HG03175 (cell line): ENCODE results near the gene RIOK2.
"Not testable (repeated sequence)": the region's sequence is repeated elsewhere in the genome, so short reads cannot be mapped to it uniquely, and the experiment has no call there.

ENCODE experiments used
- ATAC-seq: cut with Tn5 transposase; IDR thresholded peaks from one replicate; pipeline ENCODE4 v1.9.1; 2021; ENCODE audit warnings: mild to moderate bottlenecking, moderate library complexity; ENCODE audit not compliant: unreplicated experiment

RIOK2 gene

DNA sequence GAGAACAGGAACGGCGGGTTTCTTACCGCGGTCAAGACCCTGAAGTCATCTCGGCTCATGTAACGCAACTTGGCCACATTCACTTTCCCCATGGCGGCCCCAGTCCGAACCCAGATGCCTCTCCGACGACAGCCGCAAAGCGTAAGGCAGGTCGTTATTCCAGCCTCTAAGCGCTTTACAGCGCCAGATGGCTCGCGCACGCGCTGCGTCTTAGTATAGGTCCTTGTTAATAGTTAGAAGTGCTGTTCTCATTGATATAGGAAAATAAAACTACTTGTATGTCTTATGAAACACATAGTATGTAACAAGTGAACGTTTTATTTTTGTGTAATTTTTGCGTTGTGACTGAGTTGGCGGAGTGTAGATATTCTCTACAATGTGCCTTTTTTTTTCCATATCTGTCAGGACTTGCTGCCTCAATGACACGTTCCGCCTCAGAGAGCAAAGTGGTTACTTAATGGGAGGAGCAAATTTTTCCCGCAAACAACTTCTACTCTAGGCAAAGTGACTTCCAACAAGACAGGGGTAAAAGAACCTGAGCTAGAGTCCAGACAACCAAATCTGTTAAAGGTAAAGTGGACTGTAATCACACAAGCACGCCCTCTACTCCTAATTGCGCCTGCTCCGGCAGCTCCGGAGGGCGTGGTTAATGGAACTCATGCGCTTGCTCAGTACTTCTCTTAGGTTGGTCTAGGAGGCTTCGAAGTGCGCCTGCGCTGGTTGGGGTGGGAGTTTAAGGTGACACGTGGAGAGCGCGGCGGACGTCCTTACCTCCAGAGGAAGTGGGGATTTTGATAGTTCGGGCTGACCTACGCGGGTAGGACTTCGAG is at the start of gene RIOK2:
Gene RIOK2 (minus strand): TSS at position 148 of the 830 bp plus-strand sequence. CDS start 56 bp downstream, at position 92.
- ATAC-seq: peak; percentile 93

GRCh38 chr5:97231025-97231636 is 48.1 kb upstream of the RIOK2 start:
- ATAC-seq: peak; percentile 88

DNA sequence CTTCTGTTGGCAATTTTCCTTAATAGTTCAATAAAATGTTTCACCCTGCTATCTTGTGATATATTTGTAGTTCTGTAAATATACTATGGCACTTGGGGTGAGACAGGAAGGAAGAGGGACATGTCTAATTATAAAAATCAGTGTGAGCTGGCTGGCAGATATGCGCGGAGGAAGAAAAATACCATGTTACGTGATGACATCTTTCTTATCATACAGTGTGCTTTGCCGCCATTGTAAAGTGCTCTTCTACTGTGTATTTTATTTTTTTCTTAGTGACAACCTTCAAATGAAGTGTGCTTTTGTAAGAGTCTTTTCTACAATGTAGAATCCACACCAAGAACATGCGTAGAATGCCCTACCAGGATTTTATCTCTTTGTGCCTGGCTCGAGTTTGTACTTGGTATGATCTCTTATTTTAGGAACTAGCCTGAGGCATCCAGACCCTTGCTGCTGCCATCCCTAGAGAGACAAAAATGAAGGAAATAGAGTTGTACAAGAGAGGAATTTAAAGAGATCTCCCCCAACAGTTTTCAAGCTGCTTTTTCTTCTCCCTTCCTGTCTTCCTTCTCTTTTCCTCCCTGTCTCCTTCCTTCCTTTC is 46.7 kb upstream of the RIOK2 start:
- no peak for ATAC-seq

GRCh38 chr5:97229196-97229595 is 46.1 kb upstream of the RIOK2 start:
- ATAC-seq: no peak

DNA sequence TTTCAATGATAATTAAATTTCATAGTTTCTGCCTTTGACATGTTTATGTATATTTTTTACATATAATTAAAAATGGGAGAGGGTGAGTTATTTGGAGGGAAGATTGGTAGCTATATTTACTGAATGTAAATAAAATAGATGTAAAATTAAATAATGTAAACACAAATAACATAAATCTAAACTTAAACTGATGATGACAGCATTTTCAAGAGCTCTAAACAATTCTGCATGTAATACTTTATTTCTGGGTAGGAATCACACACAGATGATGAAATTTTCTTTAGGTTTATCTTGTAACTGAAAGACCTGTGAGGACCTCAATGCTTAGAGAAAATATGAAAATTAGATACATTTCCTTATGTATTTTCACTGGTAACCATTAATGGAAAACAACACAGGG is 42.2 kb upstream of the RIOK2 start:
- ATAC-seq: no peak

- no peak for ATAC-seq
These were observed 41.2 kb upstream of the RIOK2 start for GRCh38 chr5:97224112-97224750.

GRCh38 chr5:97223596-97223995 is 40.5 kb upstream of the RIOK2 start:
- ATAC-seq: no peak

GRCh38 chr5:97209343-97209742 is 26.3 kb upstream of the RIOK2 start:
- ATAC-seq: no peak

GRCh38 chr5:97208714-97209113 is 25.7 kb upstream of the RIOK2 start:
- ATAC-seq: no peak

DNA sequence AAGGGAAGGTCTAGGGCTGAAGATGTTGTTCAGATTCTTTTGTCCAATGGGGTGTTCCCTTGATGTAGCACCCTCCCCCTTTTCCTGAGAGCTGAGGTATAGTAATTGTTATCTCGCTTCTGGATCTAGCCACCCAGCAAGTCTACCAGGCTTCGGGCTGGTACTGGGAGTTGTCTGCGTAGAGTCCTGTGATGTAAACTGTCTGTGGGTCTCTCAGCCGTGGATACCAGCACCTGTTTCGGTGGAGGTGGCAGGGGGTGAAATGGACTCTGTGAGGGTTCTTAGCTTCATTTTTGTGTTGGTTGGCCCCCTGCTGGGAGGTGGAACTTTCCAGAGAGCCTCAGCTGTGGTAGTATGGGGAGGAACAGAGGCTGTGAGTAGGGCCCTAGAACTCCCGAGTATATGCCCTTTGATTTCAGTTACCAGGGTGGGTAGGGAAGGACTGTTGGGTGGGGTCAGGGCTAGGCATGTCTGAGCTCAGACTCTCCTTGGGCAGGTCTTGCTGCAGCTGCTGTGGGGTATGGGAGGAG is 25.2 kb upstream of the RIOK2 start:
- no peak for ATAC-seq

DNA sequence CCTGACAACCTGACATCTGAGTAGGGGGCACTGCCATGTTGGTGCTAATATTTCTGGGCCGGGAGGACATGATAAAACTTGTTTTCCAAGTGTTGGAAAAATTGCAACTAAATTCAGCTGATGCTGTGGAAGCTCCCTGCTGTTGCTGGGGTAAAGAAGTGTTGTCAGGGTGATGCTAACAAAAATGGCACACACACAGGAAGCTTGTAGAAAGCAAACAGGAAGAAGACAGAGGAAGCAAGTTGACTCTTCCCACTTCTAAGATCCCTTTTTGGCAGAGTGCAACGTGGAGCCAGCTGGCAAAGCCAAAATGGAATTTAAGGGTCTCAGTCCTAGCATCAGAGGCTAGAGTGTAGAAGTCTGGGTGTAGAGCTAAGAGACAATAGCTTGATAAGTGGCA is 11.3 kb upstream of the RIOK2 start:
- no peak for ATAC-seq

GRCh38 chr5:97193355-97193688 is 10.3 kb upstream of the RIOK2 start:
- ATAC-seq: no peak

GRCh38 chr5:97192580-97193354 is 9.7 kb upstream of the RIOK2 start:
- ATAC-seq: peak; percentile 84

GRCh38 chr5:97191893-97192292 is 8.8 kb upstream of the RIOK2 start:
- no peak for ATAC-seq

GRCh38 chr5:97189523-97189922 is 6.5 kb upstream of the RIOK2 start:
- ATAC-seq: not testable (repeated sequence)

- no peak for ATAC-seq
These were observed 825 bp upstream of the RIOK2 start for GRCh38 chr5:97183930-97184213.

DNA sequence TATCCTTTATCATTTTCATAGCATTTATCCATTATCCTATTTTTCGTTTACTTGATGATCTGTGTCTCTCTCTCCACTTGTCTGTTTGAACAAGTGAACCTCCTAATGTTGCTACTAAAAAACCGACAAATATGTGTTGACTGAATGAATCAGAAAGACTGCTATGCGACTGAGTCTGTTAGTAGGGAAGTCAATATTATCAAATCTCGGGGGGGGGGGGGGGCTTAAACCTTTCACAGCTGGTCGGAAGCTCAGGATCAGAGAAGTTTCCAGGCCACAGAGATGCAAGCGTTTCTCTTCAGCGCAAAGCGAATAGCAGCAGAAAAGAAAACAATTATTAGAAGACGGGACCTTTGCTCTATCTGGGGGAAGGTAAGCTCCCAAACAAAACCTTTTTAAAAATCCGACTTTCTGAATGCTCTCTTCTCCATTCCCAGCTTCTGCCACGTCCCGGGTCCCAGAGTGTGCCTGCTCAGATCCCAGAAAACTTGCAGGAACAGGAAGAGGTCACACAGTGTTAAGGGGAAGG is 412 bp downstream of the RIOK2 start:
- ATAC-seq: no peak

DNA sequence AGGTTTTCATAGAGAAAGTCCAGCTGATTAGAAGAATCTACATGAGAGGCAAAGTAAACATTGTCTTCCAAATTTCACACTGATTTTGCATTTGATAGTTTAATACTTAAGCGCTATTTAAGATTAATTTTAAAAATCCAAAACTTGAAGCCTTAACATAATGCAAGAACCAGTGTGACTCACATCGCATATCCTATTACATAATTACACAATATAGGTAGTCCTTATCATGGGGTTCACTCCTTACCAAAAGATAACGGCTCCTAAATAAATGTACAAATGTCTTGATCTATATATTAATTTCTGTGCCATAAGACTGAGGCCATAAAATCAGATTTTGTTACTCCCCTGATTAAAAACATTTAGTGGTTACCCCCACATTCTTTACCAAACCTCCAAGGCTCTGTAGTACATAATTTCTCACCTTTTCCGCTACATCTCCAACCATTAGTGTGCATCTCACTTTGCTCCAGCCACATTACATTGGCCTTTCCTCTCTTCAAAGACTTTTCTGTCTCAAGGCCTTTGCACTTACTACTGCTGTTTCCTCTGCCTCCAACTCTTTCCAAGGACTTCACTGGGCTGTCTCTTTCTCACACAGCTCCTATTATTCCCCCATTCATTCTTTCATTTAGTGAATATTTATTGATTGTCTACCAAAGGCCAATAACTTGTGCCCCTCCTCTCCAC is 1.0 kb downstream of the RIOK2 start:
- ATAC-seq: no peak

DNA sequence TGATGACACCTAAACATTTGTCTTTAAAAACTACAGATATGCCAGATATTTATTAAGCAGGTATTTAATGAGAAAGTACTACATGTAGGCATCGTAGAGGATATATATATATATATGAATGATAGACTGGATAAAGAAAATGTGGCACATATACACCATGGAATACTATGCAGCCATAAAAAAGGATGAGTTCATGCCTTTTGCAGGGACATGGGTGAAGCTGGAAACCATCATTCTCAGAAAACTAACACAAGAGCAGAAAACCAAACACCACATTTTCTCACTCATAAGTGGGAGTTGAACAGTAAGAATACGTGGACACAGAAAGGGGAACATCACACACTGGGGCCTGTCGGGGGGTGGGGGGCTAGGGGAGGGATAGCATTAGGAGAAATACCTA is 3.6 kb downstream of the RIOK2 start:
- ATAC-seq: not testable (repeated sequence)

DNA sequence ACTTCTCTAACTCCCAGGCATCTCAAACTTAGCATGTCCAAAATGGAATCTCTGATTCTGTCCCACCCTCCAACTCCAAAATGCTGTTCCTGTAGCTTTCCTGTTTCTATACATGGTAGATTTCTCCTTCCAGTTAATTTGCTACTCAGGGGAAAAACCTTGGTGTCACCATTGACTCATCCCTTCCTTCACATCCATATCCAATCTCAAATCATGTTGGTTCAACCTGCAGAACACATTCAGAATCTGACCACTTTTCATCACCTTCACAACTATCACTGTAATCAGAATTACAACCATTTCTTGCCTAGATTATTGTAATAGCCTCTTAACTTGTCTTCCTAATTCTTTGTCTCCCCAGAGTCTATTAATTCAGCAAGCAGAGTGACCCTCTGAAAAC is 10.8 kb downstream of the RIOK2 start:
- ATAC-seq: no peak
